Measurements from ENCODE around the gene PPIC. TPM values are rescaled to one million over a fixed set of nuclear protein-coding genes. Genes with fewer than 3 reads are reported as not detected.

PPIC gene
- total RNA-seq, 3 donors from 2014 or later (not counting 1 experiment from before 2014, with no cell fraction given) = not detected

DNA sequence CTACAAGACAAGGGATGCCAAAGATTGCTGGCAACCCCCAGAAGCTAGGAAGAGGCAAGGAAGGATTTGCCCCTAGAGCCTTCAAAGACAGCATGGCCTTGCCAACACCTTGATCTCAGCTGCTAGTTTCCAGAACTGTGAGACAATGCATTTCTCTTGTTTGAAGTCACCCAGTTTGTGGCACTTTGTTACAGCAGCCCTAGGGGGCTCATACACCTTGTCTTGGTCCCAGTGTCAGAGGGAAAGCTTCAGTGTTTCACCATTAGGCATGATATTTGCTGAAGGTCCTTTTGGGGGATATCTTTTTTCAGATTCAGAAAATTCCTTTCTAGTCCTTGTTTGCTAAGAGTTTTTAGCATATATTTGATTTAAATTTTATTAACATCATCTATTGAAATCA lies 3.1 kb upstream of the PPIC start:
- Mint-ChIP-seq H3K4me1 (peaks cover 0 to 12% of the 10 kb centered on the region in 2 donors), H3K9me3 (peaks cover 0 to 2% of the 10 kb centered on the region in 2 donors), H3K27ac (no peak overlapping the region), H3K36me3 (no peaks in the 10 kb centered on the region), H3K4me3 (no peak overlapping the region), H3K27me3 (ENCODE audit: low read depth in 2 of 2) (peaks cover 31 to 47% of the 10 kb centered on the region in 2 donors)
- Histone ChIP-seq H3K27ac (ENCODE audit: low read length) (no peak overlapping the region), H3K4me3 (ENCODE audit: low read length) (no peak overlapping the region), H3K36me3 (ENCODE audit: control insufficient read depth, insufficient read depth, low read length) (no peaks in the 10 kb centered on the region), H3K9me3 (ENCODE audit: control insufficient read depth, insufficient read depth, low read length) (no peaks in the 10 kb centered on the region), H3K4me1 (ENCODE audit: control insufficient read depth, insufficient read depth, low read length) (peaks cover 15% of the 10 kb centered on the region), H3K27me3 (ENCODE audit: control insufficient read depth, insufficient read depth, low read length) (peaks cover 17% of the 10 kb centered on the region)
- DNase-seq (no peak), ATAC-seq (no peak)
- TF ChIP-seq, protein P1, sequence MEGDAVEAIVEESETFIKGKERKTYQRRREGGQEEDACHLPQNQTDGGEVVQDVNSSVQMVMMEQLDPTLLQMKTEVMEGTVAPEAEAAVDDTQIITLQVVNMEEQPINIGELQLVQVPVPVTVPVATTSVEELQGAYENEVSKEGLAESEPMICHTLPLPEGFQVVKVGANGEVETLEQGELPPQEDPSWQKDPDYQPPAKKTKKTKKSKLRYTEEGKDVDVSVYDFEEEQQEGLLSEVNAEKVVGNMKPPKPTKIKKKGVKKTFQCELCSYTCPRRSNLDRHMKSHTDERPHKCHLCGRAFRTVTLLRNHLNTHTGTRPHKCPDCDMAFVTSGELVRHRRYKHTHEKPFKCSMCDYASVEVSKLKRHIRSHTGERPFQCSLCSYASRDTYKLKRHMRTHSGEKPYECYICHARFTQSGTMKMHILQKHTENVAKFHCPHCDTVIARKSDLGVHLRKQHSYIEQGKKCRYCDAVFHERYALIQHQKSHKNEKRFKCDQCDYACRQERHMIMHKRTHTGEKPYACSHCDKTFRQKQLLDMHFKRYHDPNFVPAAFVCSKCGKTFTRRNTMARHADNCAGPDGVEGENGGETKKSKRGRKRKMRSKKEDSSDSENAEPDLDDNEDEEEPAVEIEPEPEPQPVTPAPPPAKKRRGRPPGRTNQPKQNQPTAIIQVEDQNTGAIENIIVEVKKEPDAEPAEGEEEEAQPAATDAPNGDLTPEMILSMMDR (IDR thresholded peaks at IDR 0.05) = no peak
- intact Hi-C loops (cut with micrococcal nuclease) = no loop called here

DNA sequence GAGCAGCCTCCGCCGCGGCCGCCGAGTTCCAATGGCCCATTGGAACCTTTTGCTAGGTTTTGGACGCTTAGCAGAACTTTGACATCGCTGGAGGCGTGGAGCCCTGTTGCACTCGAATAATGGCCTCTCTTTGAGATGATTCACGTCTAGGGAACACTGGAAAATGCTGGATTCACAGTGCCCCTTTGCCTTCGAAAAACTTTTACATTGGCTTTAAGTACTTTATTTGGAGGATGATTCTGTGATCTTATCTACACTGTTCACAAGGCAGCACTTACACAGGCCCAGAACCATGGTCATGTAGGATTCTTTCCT lies 536 bp upstream of the PPIC start:
- WGBS (ENCODE audit: insufficient coverage) = 6% methylated on average over 11 of the region's 11 CpGs
- H3K4me3 Mint-ChIP-seq = peak overlapping the region; percentile 14
- H3K27ac ChIP-seq (ENCODE audit: low read length) = no peak overlapping the region
- DNase-seq (no peak), ATAC-seq (no peak)
- peaks cover 39 to 48% of the 10 kb centered on the region in 2 donors for H3K27me3 Mint-ChIP-seq (ENCODE audit: low read depth in 2 of 2)
- no peaks in the 10 kb centered on the region for H3K9me3 ChIP-seq (ENCODE audit: control insufficient read depth, insufficient read depth, low read length)
- H3K36me3 ChIP-seq (ENCODE audit: control insufficient read depth, insufficient read depth, low read length) = no peaks in the 10 kb centered on the region
- TF ChIP-seq, protein P1 (IDR thresholded peaks at IDR 0.05) = no peak
- peaks cover 0 to 12% of the 10 kb centered on the region in 2 donors for H3K4me1 Mint-ChIP-seq
- H3K4me1 ChIP-seq (ENCODE audit: control insufficient read depth, insufficient read depth, low read length) = peaks cover 15% of the 10 kb centered on the region
- no peak overlapping the region for H3K4me3 ChIP-seq (ENCODE audit: low read length)
- intact Hi-C loops (cut with micrococcal nuclease) = no loop called here
- no peaks in the 10 kb centered on the region for H3K9me3 Mint-ChIP-seq
- H3K27me3 ChIP-seq (ENCODE audit: control insufficient read depth, insufficient read depth, low read length) = peaks cover 23% of the 10 kb centered on the region
- H3K27ac Mint-ChIP-seq = no peak overlapping the region
- H3K36me3 Mint-ChIP-seq = no peaks in the 10 kb centered on the region

DNA sequence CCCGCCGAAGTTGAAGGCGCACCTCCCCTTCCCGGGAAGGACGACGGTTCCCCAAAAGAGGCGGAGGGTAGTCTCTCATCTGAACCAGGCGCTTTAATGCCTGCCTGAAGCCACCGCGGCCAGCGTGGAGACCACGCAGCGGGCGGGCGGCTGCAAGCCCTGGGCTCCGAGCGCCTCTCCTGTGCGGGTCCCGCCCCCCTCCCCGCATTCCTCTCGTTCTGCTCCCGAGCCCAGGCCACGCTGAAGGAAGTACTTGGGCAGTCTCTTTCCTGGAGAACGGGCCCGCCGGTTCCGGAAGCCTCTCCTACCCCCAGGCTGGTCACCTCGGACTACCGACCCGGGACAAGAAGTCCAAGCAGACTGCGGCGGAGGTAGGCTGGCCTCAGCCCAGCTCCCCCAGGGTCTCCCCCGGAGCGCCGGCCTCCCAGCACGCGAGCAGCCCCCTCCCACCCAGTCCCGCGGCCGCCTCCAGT lies 571 bp downstream of the PPIC start:
- Mint-ChIP-seq H3K27ac (no peak overlapping the region), H3K4me1 (peaks cover 0 to 12% of the 10 kb centered on the region in 2 donors), H3K4me3 (no peak overlapping the region), H3K36me3 (no peaks in the 10 kb centered on the region), H3K9me3 (no peaks in the 10 kb centered on the region), H3K27me3 (ENCODE audit: low read depth in 2 of 2) (peaks cover 38 to 52% of the 10 kb centered on the region in 2 donors)
- Histone ChIP-seq H3K9me3 (ENCODE audit: control insufficient read depth, insufficient read depth, low read length) (no peaks in the 10 kb centered on the region), H3K36me3 (ENCODE audit: control insufficient read depth, insufficient read depth, low read length) (no peaks in the 10 kb centered on the region), H3K4me3 (ENCODE audit: low read length) (no peak overlapping the region), H3K27me3 (ENCODE audit: control insufficient read depth, insufficient read depth, low read length) (peaks cover 24% of the 10 kb centered on the region), H3K4me1 (ENCODE audit: control insufficient read depth, insufficient read depth, low read length) (peaks cover 15% of the 10 kb centered on the region), H3K27ac (ENCODE audit: low read length) (no peak overlapping the region)
- intact Hi-C loops (cut with micrococcal nuclease) = no loop called here
- DNase-seq = no peak
- WGBS (ENCODE audit: insufficient coverage) = under 1% methylated on average over 40 of the region's 40 CpGs
- ATAC-seq = no peak
- TF ChIP-seq, protein P1 (IDR thresholded peaks at IDR 0.05) = no peak

DNA sequence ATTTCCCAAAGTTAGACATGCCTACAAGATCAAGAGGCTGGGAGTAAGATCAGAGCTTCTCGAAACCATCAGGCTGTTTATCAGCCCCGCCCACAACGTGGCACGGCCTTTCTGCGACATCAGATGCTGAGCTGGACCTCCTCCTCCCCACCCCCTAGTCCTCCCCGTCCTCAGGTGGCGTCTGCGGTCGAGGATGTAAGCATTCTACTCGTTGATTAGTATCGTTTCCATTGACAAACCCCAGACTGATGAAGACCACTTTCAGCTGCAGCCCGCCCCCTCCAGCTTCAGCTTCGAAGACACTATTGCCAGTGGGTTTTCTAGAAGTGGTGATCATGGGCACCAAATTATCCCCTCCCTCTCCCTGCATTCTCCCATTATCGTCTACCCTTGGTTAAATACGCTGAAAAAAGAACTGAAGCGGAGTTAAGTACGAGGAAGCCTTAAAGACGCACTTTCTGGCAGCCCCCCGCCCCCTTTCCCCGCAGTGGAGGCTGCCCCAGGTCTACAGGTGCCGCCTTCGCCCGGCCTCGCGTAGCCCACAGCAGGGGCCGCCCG lies 1.1 kb downstream of the PPIC start:
- no peak overlapping the region for H3K4me3 ChIP-seq (ENCODE audit: low read length)
- TF ChIP-seq, protein P1 (IDR thresholded peaks at IDR 0.05) = no peak
- intact Hi-C loops (cut with micrococcal nuclease) = no loop called here

More for the DNA sequence above, 1.1 kb downstream of the PPIC start:
- Mint-ChIP-seq H3K4me3 (peak overlapping the region; percentile 4), H3K27ac (no peak overlapping the region), H3K27me3 (ENCODE audit: low read depth in 2 of 2) (peaks cover 36 to 57% of the 10 kb centered on the region in 2 donors), H3K4me1 (peaks cover 0 to 12% of the 10 kb centered on the region in 2 donors), H3K36me3 (no peaks in the 10 kb centered on the region), H3K9me3 (no peaks in the 10 kb centered on the region)
- ATAC-seq (no peak), DNase-seq (peak in 1 of 2 donors; percentile 2)
- H3K36me3 ChIP-seq (ENCODE audit: control insufficient read depth, insufficient read depth, low read length) = no peaks in the 10 kb centered on the region
- H3K4me1 ChIP-seq (ENCODE audit: control insufficient read depth, insufficient read depth, low read length) = peaks cover 15% of the 10 kb centered on the region
- no peak overlapping the region for H3K27ac ChIP-seq (ENCODE audit: low read length)
- H3K27me3 ChIP-seq (ENCODE audit: control insufficient read depth, insufficient read depth, low read length) = peaks cover 24% of the 10 kb centered on the region
- 2% methylated on average over 27 of the region's 27 CpGs for WGBS (ENCODE audit: insufficient coverage)
- H3K9me3 ChIP-seq (ENCODE audit: control insufficient read depth, insufficient read depth, low read length) = no peaks in the 10 kb centered on the region

Data from natural killer cell (primary cell).